ENCODE data around the gene CHST10. TPM values are rescaled to one million over a fixed set of nuclear protein-coding genes. Genes with fewer than 3 reads are reported as not detected.
A peak's percentile ranks its signal among the peaks of the same experiment; 100 is the strongest.

Gene CHST10
- total RNA-seq, 1 donor from 2014 or later: 20.6 TPM

DNA sequence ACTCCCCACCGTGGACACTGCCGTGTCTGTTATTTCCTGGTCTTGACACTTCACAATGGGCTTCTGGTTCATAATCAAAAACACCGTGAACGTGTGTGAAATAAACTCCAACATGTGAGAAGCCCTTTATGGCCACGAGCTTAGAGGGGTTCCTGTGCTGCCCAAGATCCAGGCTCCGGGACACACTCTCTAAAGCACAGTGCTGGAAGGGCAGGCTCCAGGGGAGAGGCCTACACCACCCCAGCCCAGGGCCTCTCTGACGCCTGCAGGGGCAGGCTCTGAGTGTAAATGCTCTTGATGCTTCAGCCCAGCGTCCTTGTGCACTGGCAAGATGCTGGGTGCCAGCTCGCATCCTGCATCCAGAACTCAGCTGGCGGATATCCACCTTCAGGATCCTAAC is 13.7 kb downstream of the CHST10 start:
- Mint-ChIP-seq H3K27ac (ENCODE audit: unreplicated experiment) (no peak overlapping the region), H3K4me3 (ENCODE audit: unreplicated experiment) (no peak overlapping the region), H3K4me1 (ENCODE audit: unreplicated experiment) (peaks cover 5% of the 10 kb centered on the region), H3K27me3 (ENCODE audit: unreplicated experiment) (no peaks in the 10 kb centered on the region), H3K9me3 (ENCODE audit: unreplicated experiment) (no peaks in the 10 kb centered on the region), H3K36me3 (ENCODE audit: low read depth, unreplicated experiment) (peaks cover 26% of the 10 kb centered on the region)
- DNase-seq (ENCODE audit: low spot score): no peak
- no peak for TF ChIP-seq CTCF (IDR thresholded peaks at IDR 0.05; ENCODE audit: unreplicated experiment)

GRCh38 chr2:100401268-100401667 is 16.2 kb downstream of the CHST10 start:
- Mint-ChIP-seq H3K27me3 (ENCODE audit: unreplicated experiment) (no peaks in the 10 kb centered on the region), H3K27ac (ENCODE audit: unreplicated experiment) (no peak overlapping the region), H3K9me3 (ENCODE audit: unreplicated experiment) (no peaks in the 10 kb centered on the region), H3K4me3 (ENCODE audit: unreplicated experiment) (no peak overlapping the region), H3K4me1 (ENCODE audit: unreplicated experiment) (peaks cover 5% of the 10 kb centered on the region), H3K36me3 (ENCODE audit: low read depth, unreplicated experiment) (peaks cover 29% of the 10 kb centered on the region)
- no peak for DNase-seq (ENCODE audit: low spot score)
- TF ChIP-seq CTCF (IDR thresholded peaks at IDR 0.05; ENCODE audit: unreplicated experiment): no peak

DNA sequence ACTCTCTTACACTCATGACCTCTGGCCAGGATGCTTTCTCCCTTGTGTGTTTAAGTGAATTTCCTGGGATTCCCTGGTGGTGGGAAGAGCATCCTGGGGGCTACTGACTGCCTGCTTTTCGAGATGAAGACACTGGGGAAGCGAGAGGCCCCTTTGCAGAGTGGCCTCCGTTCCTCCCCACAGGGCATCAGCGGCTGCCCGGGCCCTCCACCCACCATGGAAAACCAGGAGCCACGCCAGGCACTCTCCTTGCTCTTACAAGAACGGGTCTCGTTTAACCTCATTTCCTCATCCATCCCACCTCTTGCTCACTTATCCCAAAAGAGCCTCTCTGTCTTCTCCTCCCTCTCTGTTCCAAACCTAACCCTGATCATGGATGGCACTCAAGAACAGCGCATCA is 17.8 kb downstream of the CHST10 start:
- DNase-seq (ENCODE audit: low spot score): no peak
- TF ChIP-seq CTCF (IDR thresholded peaks at IDR 0.05; ENCODE audit: unreplicated experiment): no peak
- Mint-ChIP-seq H3K4me3 (ENCODE audit: unreplicated experiment) (no peak overlapping the region), H3K36me3 (ENCODE audit: low read depth, unreplicated experiment) (peaks cover 34% of the 10 kb centered on the region), H3K4me1 (ENCODE audit: unreplicated experiment) (peaks cover 5% of the 10 kb centered on the region), H3K27me3 (ENCODE audit: unreplicated experiment) (peaks cover 1% of the 10 kb centered on the region), H3K9me3 (ENCODE audit: unreplicated experiment) (no peaks in the 10 kb centered on the region), H3K27ac (ENCODE audit: unreplicated experiment) (peak overlapping the region; percentile 53)

GRCh38 chr2:100397976-100398375 is 19.5 kb downstream of the CHST10 start:
- DNase-seq (ENCODE audit: low spot score): no peak
- TF ChIP-seq CTCF (IDR thresholded peaks at IDR 0.05; ENCODE audit: unreplicated experiment): no peak
- Mint-ChIP-seq H3K4me1 (ENCODE audit: unreplicated experiment) (no peaks in the 10 kb centered on the region), H3K4me3 (ENCODE audit: unreplicated experiment) (no peak overlapping the region), H3K9me3 (ENCODE audit: unreplicated experiment) (no peaks in the 10 kb centered on the region), H3K27me3 (ENCODE audit: unreplicated experiment) (peaks cover 5% of the 10 kb centered on the region), H3K36me3 (ENCODE audit: low read depth, unreplicated experiment) (peaks cover 37% of the 10 kb centered on the region), H3K27ac (ENCODE audit: unreplicated experiment) (no peak overlapping the region)

GRCh38 chr2:100397118-100397860 is 20.2 kb downstream of the CHST10 start:
- Mint-ChIP-seq H3K9me3 (ENCODE audit: unreplicated experiment) (no peaks in the 10 kb centered on the region), H3K27me3 (ENCODE audit: unreplicated experiment) (peaks cover 5% of the 10 kb centered on the region), H3K4me1 (ENCODE audit: unreplicated experiment) (no peaks in the 10 kb centered on the region), H3K27ac (ENCODE audit: unreplicated experiment) (peak overlapping the region; percentile 24), H3K36me3 (ENCODE audit: low read depth, unreplicated experiment) (peaks cover 33% of the 10 kb centered on the region), H3K4me3 (ENCODE audit: unreplicated experiment) (no peak overlapping the region)
- no peak for DNase-seq (ENCODE audit: low spot score)
- no peak for TF ChIP-seq CTCF (IDR thresholded peaks at IDR 0.05; ENCODE audit: unreplicated experiment)
